GM12875 (cell line): ENCODE measurements around the gene PSMD1.

ENCODE experiments used
- H3K4me3 ChIP-seq: one replicate; pipeline ENCODE4 v1.5.1; 2011; ENCODE audit warnings: low read depth, low read length, control low read depth
- TF ChIP-seq, protein P1 (sequence below): IDR thresholded peaks from 2 replicates; pipeline ENCODE4 v1.5.1; 2011; ENCODE audit warnings: low read depth, mild to moderate bottlenecking, control low read depth, inconsistent platforms, low read length, moderate library complexity, borderline replicate concordance; ENCODE audit not compliant: insufficient read depth

PSMD1 gene

DNA sequence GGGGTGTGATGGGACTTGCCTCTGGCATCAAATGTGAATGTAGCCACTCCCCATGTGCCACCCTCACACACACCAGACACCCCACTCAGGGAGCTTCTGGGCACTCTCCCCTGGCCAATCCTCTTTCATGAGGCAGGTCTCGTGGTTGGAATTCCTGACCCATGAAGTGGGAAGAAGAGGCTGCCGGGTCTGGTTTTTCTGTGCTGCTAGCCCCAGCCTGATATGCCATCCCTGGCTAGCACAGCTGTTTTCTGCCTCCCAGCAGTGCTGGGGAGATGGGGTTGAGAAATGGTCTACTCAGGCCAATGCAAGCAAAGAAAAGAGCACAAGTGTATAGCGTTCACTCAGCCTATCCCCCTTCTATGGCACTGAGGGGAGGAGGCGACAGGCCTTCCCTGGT lies 20.5 kb upstream of the PSMD1 start:
- TF ChIP-seq, protein P1, sequence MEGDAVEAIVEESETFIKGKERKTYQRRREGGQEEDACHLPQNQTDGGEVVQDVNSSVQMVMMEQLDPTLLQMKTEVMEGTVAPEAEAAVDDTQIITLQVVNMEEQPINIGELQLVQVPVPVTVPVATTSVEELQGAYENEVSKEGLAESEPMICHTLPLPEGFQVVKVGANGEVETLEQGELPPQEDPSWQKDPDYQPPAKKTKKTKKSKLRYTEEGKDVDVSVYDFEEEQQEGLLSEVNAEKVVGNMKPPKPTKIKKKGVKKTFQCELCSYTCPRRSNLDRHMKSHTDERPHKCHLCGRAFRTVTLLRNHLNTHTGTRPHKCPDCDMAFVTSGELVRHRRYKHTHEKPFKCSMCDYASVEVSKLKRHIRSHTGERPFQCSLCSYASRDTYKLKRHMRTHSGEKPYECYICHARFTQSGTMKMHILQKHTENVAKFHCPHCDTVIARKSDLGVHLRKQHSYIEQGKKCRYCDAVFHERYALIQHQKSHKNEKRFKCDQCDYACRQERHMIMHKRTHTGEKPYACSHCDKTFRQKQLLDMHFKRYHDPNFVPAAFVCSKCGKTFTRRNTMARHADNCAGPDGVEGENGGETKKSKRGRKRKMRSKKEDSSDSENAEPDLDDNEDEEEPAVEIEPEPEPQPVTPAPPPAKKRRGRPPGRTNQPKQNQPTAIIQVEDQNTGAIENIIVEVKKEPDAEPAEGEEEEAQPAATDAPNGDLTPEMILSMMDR: no peak
- no peak overlapping the region for H3K4me3 ChIP-seq

DNA sequence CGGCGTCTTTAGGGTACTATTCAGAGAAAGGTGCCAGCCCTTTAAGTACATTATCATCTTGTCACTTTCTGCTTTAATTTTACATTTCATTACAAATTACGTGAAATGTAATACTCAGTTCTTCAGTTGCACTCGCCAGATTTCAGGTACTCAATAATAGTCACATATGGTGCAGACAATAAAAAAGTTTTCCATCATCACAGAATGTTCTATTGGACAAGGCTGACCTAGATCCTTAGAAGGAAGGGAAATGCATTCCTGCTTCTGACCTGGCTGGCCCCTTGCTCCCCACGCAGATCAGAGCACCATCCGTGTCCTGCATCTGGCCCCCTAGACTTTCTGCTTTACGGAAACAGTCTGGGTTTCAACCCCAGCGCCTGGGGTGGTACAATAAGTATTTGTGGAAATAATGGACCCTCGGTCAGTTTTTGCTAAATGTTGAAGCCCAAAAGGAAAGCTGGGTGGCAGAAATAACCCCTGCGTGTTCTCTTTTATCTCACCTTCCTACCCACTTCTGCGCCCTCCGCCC lies 20.0 kb upstream of the PSMD1 start:
- TF ChIP-seq, protein P1: no peak
- no peak overlapping the region for H3K4me3 ChIP-seq

DNA sequence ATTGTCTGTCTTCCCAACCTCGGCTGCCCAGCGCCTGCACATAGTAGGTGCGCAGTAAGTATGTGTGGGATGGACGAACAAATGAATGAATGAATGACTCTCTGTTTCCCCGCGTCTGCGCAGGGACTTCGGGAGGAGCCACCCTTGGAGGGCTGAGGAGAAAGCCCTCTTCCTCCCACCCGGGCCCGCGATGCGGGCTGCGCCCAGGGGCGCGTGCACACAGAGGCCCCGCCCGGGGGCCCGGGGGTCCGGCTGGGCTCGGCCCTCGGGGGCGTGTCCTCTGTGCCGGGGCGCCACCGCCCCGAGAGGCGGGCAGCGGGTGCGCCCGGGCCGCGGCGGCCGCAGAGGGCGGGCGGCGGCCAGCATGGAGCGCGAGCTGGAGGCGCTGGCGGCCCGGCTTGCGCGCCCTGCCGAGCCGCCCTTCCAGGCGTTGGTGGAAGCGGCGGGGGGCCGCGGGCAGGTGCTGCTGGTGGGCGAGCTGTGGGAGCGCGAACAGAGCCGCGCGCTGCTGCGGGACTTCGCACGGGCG lies 19.4 kb upstream of the PSMD1 start, which contains the start of gene C2orf72:
Gene C2orf72, plus strand, starts transcription at position 322 of the 529 bp plus-strand sequence. Its CDS starts 43 bp downstream, at position 365.
- TF ChIP-seq, protein P1: no peak
- H3K4me3 ChIP-seq: no peak within 1 kb of the TSS

DNA sequence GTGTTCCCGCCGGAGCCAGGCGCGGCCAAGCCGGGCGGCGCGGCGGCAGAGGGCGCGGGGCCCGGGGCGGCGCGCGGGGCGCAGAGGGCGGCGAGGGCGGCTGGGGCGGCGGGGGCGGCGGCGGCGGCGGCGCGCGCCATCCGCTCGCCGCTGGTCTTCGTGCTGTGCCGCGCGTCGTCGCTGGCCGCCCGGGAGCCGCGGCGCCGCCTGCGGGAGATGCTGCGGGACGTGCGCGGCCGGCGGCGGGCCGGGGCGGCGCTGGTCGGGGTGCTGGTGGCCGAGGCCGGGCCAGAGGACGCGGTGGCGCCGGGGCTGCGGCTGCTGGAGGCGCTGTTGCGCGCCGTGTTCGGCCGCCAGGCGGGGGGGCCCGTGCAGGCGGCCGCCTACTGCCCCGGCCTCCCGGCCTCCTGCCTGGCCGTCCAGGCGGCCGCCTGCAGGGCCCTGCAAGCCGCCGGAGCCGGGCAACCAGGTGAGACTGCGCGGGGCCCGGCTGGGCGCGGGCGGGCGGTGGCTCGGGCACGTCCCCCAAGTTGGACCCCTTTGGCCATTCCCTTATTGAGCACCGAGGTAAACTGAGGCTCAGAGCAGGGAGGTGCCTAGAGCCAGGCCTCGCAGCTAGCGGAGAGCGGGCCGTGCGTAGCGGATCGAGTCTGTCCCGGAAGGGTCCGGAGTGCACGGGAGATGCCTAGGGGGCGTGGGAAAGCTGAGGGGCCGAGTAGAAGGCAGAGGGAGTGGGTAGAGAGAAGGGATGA lies 18.8 kb upstream of the PSMD1 start:
- H3K4me3 ChIP-seq: no peak overlapping the region
- TF ChIP-seq, protein P1: no peak

DNA sequence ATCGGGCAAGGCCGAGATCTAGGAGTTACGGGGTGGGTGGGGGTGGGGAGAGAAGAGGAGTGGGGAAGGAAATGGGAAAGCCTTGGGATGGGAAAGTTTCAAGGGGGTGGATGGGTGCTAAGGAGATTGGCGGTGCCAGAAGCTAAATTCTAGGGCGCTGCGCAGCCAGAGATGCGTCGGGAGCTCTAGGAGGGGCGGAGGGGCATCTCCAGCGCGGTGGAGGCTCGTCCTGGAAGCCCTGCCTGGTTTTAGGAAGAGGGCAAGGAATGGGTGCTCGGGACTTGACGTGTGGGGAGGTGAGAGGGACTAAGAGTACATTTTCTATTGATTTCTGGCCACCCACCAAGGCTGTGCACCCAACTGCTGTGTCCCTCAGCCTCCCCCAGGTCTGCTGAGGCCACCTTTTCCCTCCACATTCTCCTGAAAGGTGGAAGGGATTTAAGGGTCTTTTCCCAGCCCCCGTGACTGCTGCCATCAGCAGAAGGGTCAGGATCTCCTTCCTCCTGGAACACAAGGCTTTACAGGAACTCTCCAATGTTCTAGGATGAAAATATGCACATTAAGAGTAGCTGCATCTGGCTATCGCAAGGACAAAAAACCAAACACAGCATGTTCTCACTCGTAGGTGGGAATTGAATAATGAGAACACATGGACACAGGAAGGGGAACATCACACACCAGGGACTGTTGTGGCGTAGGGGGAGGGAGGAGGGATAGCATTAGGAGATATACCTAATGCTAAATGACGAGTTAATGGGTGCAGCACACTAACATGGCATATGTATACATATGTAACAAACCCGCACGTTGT lies 18.0 kb upstream of the PSMD1 start:
- H3K4me3 ChIP-seq: no peak overlapping the region
- TF ChIP-seq, protein P1: no peak

DNA sequence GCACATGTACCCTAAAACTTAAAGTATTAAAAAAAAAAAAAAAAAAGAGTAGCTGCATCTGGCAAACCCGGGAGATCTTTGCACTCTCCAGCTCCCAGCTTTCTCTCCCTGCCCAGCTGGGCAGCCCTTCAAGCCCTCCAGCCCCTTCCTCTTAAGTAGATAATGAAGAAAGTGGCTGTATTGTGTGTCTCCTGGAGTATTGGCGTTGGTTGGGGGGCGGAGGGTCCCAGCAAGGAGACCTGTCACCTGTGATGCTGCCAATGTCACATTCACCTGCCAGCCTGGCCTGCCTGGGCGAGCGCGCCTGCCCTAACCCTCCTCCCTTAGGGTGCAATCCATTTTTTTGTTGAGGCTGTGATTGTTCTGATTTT lies 17.4 kb upstream of the PSMD1 start:
- TF ChIP-seq, protein P1: no peak
- no peak overlapping the region for H3K4me3 ChIP-seq
